ENCODE results near the gene INKA1. TPM values are rescaled to one million over a fixed set of nuclear protein-coding genes. Genes with fewer than 3 reads are reported as not detected.

INKA1 gene
- total and polyA plus RNA-seq, 9 donors, result 0.25 to 5.5 (median 3.4) TPM

GRCh38 chr3:49759226-49759625, 43.8 kb upstream of the INKA1 start:
- intact Hi-C loops (cut with DNase I), result no loop called here
- peak in 1 of 5 donors; percentile 20 for DNase-seq
- WGBS, 3 donors, result 0 to 8% (median 5%) methylated on average over 1 of the region's 1 CpG
- Histone ChIP-seq H3K36me3 (no peaks in the 10 kb centered on the region), H3K27ac (no peak overlapping the region), H3K27me3 (no peaks in the 10 kb centered on the region), H3K9me3 (no peaks in the 10 kb centered on the region), H3K4me1 (ENCODE audit: insufficient read depth) (peaks cover 7% of the 10 kb centered on the region), H3K4me3 (no peak overlapping the region)
- no peak for TF ChIP-seq CTCF (IDR thresholded peaks at IDR 0.05)
- no peak for TF ChIP-seq EP300 (IDR thresholded peaks at IDR 0.05)
- no peak for TF ChIP-seq POLR2A (IDR thresholded peaks at IDR 0.05)

- TF ChIP-seq CTCF (IDR thresholded peaks at IDR 0.05) (no peak), POLR2A (IDR thresholded peaks at IDR 0.05) (no peak), EP300 (IDR thresholded peaks at IDR 0.05) (no peak)
- 83 to 84% (median 84%) methylated on average over 3 of the region's 3 CpGs for WGBS, 3 donors
- Histone ChIP-seq H3K4me1 (ENCODE audit: insufficient read depth) (peaks cover 4% of the 10 kb centered on the region), H3K27ac (no peak overlapping the region), H3K36me3 (no peaks in the 10 kb centered on the region), H3K4me3 (no peak overlapping the region), H3K9me3 (no peaks in the 10 kb centered on the region), H3K27me3 (no peaks in the 10 kb centered on the region)
- intact Hi-C loops (cut with DNase I), result no loop called here
- no peak for DNase-seq
Measured at GRCh38 chr3:49761661-49762060, 41.4 kb upstream of the INKA1 start.

- Histone ChIP-seq H3K27ac (no peak overlapping the region), H3K36me3 (no peaks in the 10 kb centered on the region), H3K4me1 (ENCODE audit: insufficient read depth) (peaks cover 2% of the 10 kb centered on the region), H3K4me3 (no peak overlapping the region), H3K9me3 (no peaks in the 10 kb centered on the region), H3K27me3 (no peaks in the 10 kb centered on the region)
- WGBS, 3 donors, result 92 to 96% (median 93%) methylated on average over 4 of the region's 4 CpGs
- intact Hi-C loops (cut with DNase I), result no loop called here
- no peak for TF ChIP-seq POLR2A (IDR thresholded peaks at IDR 0.05)
- no peak for TF ChIP-seq CTCF (IDR thresholded peaks at IDR 0.05)
- no peak for TF ChIP-seq EP300 (IDR thresholded peaks at IDR 0.05)
- no peak for DNase-seq
Measured at GRCh38 chr3:49763981-49764380, 39.1 kb upstream of the INKA1 start.

GRCh38 chr3:49769286-49769915, 33.7 kb upstream of the INKA1 start:
- Histone ChIP-seq H3K4me1 (ENCODE audit: insufficient read depth) (peaks cover 8% of the 10 kb centered on the region), H3K27ac (no peak overlapping the region), H3K4me3 (no peak overlapping the region), H3K27me3 (no peaks in the 10 kb centered on the region), H3K36me3 (no peaks in the 10 kb centered on the region), H3K9me3 (no peaks in the 10 kb centered on the region)
- 68 to 88% (median 85%) methylated on average over 3 of the region's 3 CpGs for WGBS, 3 donors
- intact Hi-C loops (cut with DNase I), result no loop called here
- no peak for DNase-seq
- TF ChIP-seq CTCF (IDR thresholded peaks at IDR 0.05), result no peak
- no peak for TF ChIP-seq POLR2A (IDR thresholded peaks at IDR 0.05)
- TF ChIP-seq EP300 (IDR thresholded peaks at IDR 0.05), result no peak
